Body of pancreas (tissue), 4 donors: ENCODE data around the gene IGF1R.

Source experiments
- POLR2A ChIP-seq, 3 donors: fragments of 450-650 bp; IDR thresholded peaks; one replicate each; pipeline ENCODE4 v1.6.1; 2016; ENCODE audit warnings: antibody characterized with exemption in 3 of 3, mild to moderate bottlenecking in 2 of 3
- TF ChIP-seq, protein P1 (sequence below), 7 experiments: fragments of 450-650 bp in 4 of 7; fragments of 200-600 bp in 3 of 7; sonication (generic) in 3 of 7; IDR thresholded peaks; one replicate each; pipeline ENCODE4 v1.5.1; 2016 to 2019; ENCODE audit warnings: antibody characterized with exemption in 7 of 7

DNA sequence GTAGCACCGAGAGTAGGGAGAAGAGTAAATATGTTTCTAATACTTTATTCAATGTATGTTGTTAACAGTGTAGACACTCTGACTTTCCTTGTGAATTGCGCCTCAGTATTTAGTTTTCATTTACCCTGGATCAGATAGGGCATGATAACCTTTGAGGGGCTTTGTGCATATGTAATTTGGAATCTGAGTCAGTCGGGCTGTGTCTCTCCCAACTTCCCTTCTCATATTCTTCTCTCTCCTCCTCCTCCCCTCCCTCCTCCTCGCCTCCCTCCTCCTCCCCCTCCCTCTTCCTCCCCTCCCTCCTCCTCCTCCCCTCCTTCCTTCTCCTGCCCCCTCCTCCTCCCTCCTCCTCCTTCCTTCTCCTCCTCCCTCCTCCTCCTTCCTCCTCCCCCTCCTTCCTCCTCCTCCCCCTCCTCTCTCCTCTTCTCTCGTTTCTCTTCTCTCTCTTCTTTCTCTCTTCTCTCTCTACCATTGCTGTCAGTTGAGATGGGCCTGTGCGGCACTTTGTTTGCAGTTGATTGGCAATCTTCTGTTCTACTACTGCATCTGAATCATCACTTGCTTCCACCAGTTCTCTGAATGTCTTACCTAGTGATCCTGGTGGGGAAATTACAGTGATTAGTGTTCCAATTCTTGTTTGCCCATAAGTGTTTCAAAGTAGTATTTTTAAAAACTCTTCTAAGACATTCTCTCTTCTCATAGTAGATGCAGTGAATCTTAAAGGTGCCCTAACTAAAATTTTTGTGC is 197.0 kb downstream of the IGF1R start:
- TF ChIP-seq, protein P1, sequence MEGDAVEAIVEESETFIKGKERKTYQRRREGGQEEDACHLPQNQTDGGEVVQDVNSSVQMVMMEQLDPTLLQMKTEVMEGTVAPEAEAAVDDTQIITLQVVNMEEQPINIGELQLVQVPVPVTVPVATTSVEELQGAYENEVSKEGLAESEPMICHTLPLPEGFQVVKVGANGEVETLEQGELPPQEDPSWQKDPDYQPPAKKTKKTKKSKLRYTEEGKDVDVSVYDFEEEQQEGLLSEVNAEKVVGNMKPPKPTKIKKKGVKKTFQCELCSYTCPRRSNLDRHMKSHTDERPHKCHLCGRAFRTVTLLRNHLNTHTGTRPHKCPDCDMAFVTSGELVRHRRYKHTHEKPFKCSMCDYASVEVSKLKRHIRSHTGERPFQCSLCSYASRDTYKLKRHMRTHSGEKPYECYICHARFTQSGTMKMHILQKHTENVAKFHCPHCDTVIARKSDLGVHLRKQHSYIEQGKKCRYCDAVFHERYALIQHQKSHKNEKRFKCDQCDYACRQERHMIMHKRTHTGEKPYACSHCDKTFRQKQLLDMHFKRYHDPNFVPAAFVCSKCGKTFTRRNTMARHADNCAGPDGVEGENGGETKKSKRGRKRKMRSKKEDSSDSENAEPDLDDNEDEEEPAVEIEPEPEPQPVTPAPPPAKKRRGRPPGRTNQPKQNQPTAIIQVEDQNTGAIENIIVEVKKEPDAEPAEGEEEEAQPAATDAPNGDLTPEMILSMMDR (IDR thresholded peaks at IDR 0.05): no peak
- TF ChIP-seq POLR2A (IDR thresholded peaks at IDR 0.05): no peak
